IPS-NIHi7 (cell line): ENCODE measurements around the gene FAM3D.
"Not testable (repeated sequence)": the region's sequence is repeated elsewhere in the genome, so short reads cannot be mapped to it uniquely, and the experiment has no call there.

Source experiments
- DNase-seq: peaks from one replicate; pipeline ENCODE4 v3.0.0; 2012; ENCODE audit warnings: mixed read lengths; ENCODE audit errors: extremely low spot score

Gene FAM3D

GRCh38 chr3:58666683-58667082, at the start of gene FAM3D:
Gene FAM3D, minus strand, starts transcription at chr3:58666774. Its CDS starts 11,211 bp downstream, at chr3:58655563.
- no peak for DNase-seq

- DNase-seq: no peak
These were observed 47.3 kb upstream of the FAM3D start for GRCh38 chr3:58713715-58714401.

- no peak for DNase-seq
These were observed 45.3 kb upstream of the FAM3D start for GRCh38 chr3:58711871-58712270.

GRCh38 chr3:58708983-58709382, 42.4 kb upstream of the FAM3D start:
- DNase-seq: not testable (repeated sequence)

- no peak for DNase-seq
These were observed 41.7 kb upstream of the FAM3D start for GRCh38 chr3:58708116-58708791.

- no peak for DNase-seq
These were observed 40.9 kb upstream of the FAM3D start for GRCh38 chr3:58707390-58707930.

GRCh38 chr3:58706395-58707167, 40.0 kb upstream of the FAM3D start:
- DNase-seq: no peak

GRCh38 chr3:58704745-58705144, 38.2 kb upstream of the FAM3D start:
- DNase-seq: no peak

- DNase-seq: not testable (repeated sequence)
These were observed 37.7 kb upstream of the FAM3D start for GRCh38 chr3:58704304-58704703.

- no peak for DNase-seq
These were observed 31.7 kb upstream of the FAM3D start for GRCh38 chr3:58698246-58698645.

- no peak for DNase-seq
These were observed 31.0 kb upstream of the FAM3D start for GRCh38 chr3:58697561-58697960.

GRCh38 chr3:58696813-58697212, 30.2 kb upstream of the FAM3D start:
- not testable (repeated sequence) for DNase-seq

GRCh38 chr3:58696093-58696492, 29.5 kb upstream of the FAM3D start:
- no peak for DNase-seq

GRCh38 chr3:58695284-58695683, 28.7 kb upstream of the FAM3D start:
- not testable (repeated sequence) for DNase-seq

GRCh38 chr3:58693940-58694850, 27.6 kb upstream of the FAM3D start:
- no peak for DNase-seq

- no peak for DNase-seq
These were observed 25.9 kb upstream of the FAM3D start for GRCh38 chr3:58692484-58692883.

GRCh38 chr3:58691997-58692396, 25.4 kb upstream of the FAM3D start:
- no peak for DNase-seq

- DNase-seq: no peak
These were observed 23.9 kb upstream of the FAM3D start for GRCh38 chr3:58690490-58690889.

- no peak for DNase-seq
These were observed 22.0 kb upstream of the FAM3D start for GRCh38 chr3:58688574-58688973.

- no peak for DNase-seq
These were observed 20.3 kb upstream of the FAM3D start for GRCh38 chr3:58686847-58687246.

- no peak for DNase-seq
These were observed 19.1 kb upstream of the FAM3D start for GRCh38 chr3:58685641-58686040.
